IMR-90 (cell line): Measurements from ENCODE around the gene IFT43.

Source experiments
- CTCF ChIP-seq: conservative IDR thresholded peaks from 2 replicates; pipeline ENCODE4 v1.5.1; 2012; ENCODE audit warnings: mild to moderate bottlenecking, low read depth, low read length, improper control_type of control experiment
- RCOR1 ChIP-seq: IDR thresholded peaks from 2 replicates; pipeline ENCODE4 v1.6.1; 2012; ENCODE audit warnings: mild to moderate bottlenecking, low read length, improper control_type of control experiment; ENCODE audit not compliant: insufficient replicate concordance

GRCh38 chr14:76011930-76012329 is 26.4 kb downstream of the IFT43 start:
- no peak for TF ChIP-seq CTCF
- TF ChIP-seq RCOR1: no peak
